ENCODE measurements around the gene HYAL4.

Gene HYAL4

DNA sequence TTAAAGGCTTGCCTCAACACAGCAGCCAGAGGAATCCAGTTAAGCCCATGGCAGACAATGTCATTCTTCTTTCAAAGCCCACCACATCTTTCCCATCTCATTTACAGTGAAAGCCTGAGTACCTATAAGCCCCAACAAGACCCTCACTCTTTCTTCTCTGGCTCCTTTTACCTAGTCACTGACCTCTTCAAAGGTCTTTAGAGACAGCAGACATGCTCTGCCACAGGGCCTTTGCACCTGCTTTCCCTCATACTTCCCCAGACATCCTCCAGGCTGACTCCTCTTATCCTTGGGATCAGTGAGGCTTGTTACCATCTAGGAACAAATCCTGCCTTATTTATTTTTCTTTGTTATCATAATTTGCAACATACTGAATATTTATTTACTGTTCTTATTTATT lies 17.8 kb downstream of the HYAL4 start:
- H3K27ac ChIP-seq (ENCODE audit: insufficient read depth in 1 of 2, low read depth in 1 of 2, low read length in 2 of 2, poor library complexity in 1 of 2, severe bottlenecking in 2 of 2) = no peak overlapping the region
- H3K9me3 ChIP-seq (ENCODE audit: control extremely low read depth in 1 of 5, control insufficient read depth in 4 of 5, insufficient read depth in 2 of 5, low read depth in 1 of 5, low read length in 4 of 5) = no peaks in the 10 kb centered on the region
- ChIA-PET CTCF (interaction anchor here (0.9 kb wide), 1 partner anchor 64 kb away, joined by 3 read pairs; no protein-coding TSS in a partner anchor), POLR2A (no interaction called here)
- H3K27me3 ChIP-seq (replicated peaks in 2 of 5; ENCODE audit: control insufficient read depth in 4 of 5, insufficient read depth in 5 of 5, low read length in 4 of 5) = no peaks in the 10 kb centered on the region
- DNase-seq = no peak
- no peaks in the 10 kb centered on the region for H3K36me3 ChIP-seq (ENCODE audit: control insufficient read depth in 4 of 4, insufficient read depth in 4 of 4, low read length in 3 of 4)
- no peaks in the 10 kb centered on the region for H3K4me1 ChIP-seq (ENCODE audit: control extremely low read depth in 1 of 4, control insufficient read depth in 4 of 4, insufficient read depth in 4 of 4, low read length in 3 of 4)
- H3K4me3 ChIP-seq (ENCODE audit: control insufficient read depth in 1 of 7, extremely low read depth in 1 of 7, insufficient read depth in 4 of 7, low read depth in 2 of 7, low read length in 6 of 7) = no peak overlapping the region

DNA sequence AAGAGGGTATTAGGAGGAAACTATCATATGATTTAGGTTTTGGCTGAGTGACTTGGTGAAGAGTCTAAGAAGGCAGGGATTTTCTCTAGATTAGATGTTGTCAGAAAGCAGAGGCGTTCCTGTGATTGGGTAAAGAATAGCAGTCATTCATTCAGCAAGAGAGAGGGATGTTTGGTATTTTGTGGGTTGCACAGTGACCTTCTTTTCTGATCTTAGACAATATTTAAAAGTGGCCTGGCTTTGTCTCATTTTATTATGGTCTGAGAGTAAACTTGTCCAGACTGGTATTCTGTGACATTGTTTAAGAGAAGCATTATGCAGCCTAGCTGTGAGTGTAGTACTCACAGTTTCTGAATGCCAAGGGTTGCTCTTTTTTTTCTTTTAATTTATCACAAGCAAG lies 18.5 kb downstream of the HYAL4 start:
- CTCF ChIA-PET = interaction anchor here (0.7 to 3.3 kb wide), 4 partner anchors 65 to 321 kb away, joined by 3 to 24 read pairs (median 6); no protein-coding TSS in a partner anchor

DNA sequence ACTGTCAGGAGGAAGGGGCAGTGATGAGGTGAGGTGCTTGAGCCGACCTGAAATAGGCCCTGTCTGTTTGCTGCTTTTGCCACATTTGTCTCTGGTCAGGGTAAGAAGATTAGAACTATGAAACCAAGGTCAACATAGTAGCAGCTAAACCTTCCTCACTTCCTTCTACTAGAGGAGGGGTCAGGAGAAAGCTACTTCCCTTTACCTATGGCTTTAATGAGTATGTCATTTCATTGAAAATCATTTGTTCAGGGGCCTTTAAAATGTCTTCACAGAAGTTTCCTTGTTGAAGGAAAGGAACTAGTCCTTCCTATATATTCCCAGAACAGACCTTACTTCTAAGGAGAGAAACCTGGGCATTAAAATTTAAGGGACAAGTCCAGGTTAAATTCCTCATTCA lies 19.0 kb downstream of the HYAL4 start:
- POLR2A ChIA-PET = no interaction called here
- CTCF ChIA-PET = interaction anchor here (0.7 to 3.3 kb wide), 7 partner anchors 16 to 321 kb away, joined by 3 to 24 read pairs (median 5); partner anchors contain the start of gene LMOD2
- Histone ChIP-seq H3K4me3 (ENCODE audit: control insufficient read depth in 1 of 7, extremely low read depth in 1 of 7, insufficient read depth in 4 of 7, low read depth in 2 of 7, low read length in 6 of 7) (no peak overlapping the region), H3K9me3 (ENCODE audit: control extremely low read depth in 1 of 5, control insufficient read depth in 4 of 5, insufficient read depth in 2 of 5, low read depth in 1 of 5, low read length in 4 of 5) (no peaks in the 10 kb centered on the region), H3K36me3 (ENCODE audit: control insufficient read depth in 4 of 4, insufficient read depth in 4 of 4, low read length in 3 of 4) (no peaks in the 10 kb centered on the region), H3K27me3 (replicated peaks in 2 of 5; ENCODE audit: control insufficient read depth in 4 of 5, insufficient read depth in 5 of 5, low read length in 4 of 5) (no peaks in the 10 kb centered on the region), H3K27ac (ENCODE audit: insufficient read depth in 1 of 2, low read depth in 1 of 2, low read length in 2 of 2, poor library complexity in 1 of 2, severe bottlenecking in 2 of 2) (no peak overlapping the region), H3K4me1 (ENCODE audit: control extremely low read depth in 1 of 4, control insufficient read depth in 4 of 4, insufficient read depth in 4 of 4, low read length in 3 of 4) (no peaks in the 10 kb centered on the region)
- no peak for DNase-seq
- WGBS (ENCODE audit: insufficient coverage) = no CpG with 5 or more reads among the region's 1 CpG

More for the DNA sequence above, 18.5 kb downstream of the HYAL4 start:
- 100% methylated on average over 1 of the region's 1 CpG for WGBS (ENCODE audit: insufficient coverage)
- H3K27ac ChIP-seq (ENCODE audit: insufficient read depth in 1 of 2, low read depth in 1 of 2, low read length in 2 of 2, poor library complexity in 1 of 2, severe bottlenecking in 2 of 2) = no peak overlapping the region
- POLR2A ChIA-PET = no interaction called here
- H3K4me3 ChIP-seq (ENCODE audit: control insufficient read depth in 1 of 7, extremely low read depth in 1 of 7, insufficient read depth in 4 of 7, low read depth in 2 of 7, low read length in 6 of 7) = no peak overlapping the region
- H3K36me3 ChIP-seq (ENCODE audit: control insufficient read depth in 4 of 4, insufficient read depth in 4 of 4, low read length in 3 of 4) = no peaks in the 10 kb centered on the region
- no peaks in the 10 kb centered on the region for H3K27me3 ChIP-seq (replicated peaks in 2 of 5; ENCODE audit: control insufficient read depth in 4 of 5, insufficient read depth in 5 of 5, low read length in 4 of 5)
- no peaks in the 10 kb centered on the region for H3K4me1 ChIP-seq (ENCODE audit: control extremely low read depth in 1 of 4, control insufficient read depth in 4 of 4, insufficient read depth in 4 of 4, low read length in 3 of 4)
- H3K9me3 ChIP-seq (ENCODE audit: control extremely low read depth in 1 of 5, control insufficient read depth in 4 of 5, insufficient read depth in 2 of 5, low read depth in 1 of 5, low read length in 4 of 5) = no peaks in the 10 kb centered on the region
- DNase-seq = no peak

DNA sequence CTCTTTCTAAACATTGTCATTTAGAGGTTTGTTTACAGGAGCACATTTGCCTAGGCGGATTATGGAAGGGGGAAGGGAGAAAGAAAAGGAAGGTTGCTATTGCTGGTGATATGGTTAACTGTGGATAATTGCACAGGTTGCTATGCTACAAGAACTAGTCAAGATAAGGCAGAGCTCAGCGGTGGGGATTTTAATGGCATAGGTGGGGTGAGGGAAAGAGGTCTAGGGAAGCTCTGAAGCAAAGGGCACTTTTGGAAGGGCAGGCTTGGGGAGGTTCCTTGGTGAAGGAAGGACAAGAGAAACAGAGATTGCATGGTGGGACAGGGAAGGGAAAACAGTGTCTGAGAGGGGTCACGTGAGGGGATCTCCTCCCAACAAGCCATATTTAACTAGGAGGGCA lies 19.5 kb downstream of the HYAL4 start:
- ChIA-PET POLR2A (no interaction called here), CTCF (interaction anchor here (1.1 to 3.3 kb wide), 14 partner anchors 16 to 240 kb away, joined by 3 to 24 read pairs (median 4); partner anchors contain the start of genes HYAL4 and LMOD2)
- Histone ChIP-seq H3K4me1 (ENCODE audit: control extremely low read depth in 1 of 4, control insufficient read depth in 4 of 4, insufficient read depth in 4 of 4, low read length in 3 of 4) (no peaks in the 10 kb centered on the region), H3K9me3 (ENCODE audit: control extremely low read depth in 1 of 5, control insufficient read depth in 4 of 5, insufficient read depth in 2 of 5, low read depth in 1 of 5, low read length in 4 of 5) (no peaks in the 10 kb centered on the region), H3K27me3 (replicated peaks in 2 of 5; ENCODE audit: control insufficient read depth in 4 of 5, insufficient read depth in 5 of 5, low read length in 4 of 5) (no peaks in the 10 kb centered on the region), H3K4me3 (ENCODE audit: control insufficient read depth in 1 of 7, extremely low read depth in 1 of 7, insufficient read depth in 4 of 7, low read depth in 2 of 7, low read length in 6 of 7) (no peak overlapping the region), H3K27ac (ENCODE audit: insufficient read depth in 1 of 2, low read depth in 1 of 2, low read length in 2 of 2, poor library complexity in 1 of 2, severe bottlenecking in 2 of 2) (no peak overlapping the region), H3K36me3 (ENCODE audit: control insufficient read depth in 4 of 4, insufficient read depth in 4 of 4, low read length in 3 of 4) (no peaks in the 10 kb centered on the region)
- no peak for DNase-seq
- WGBS (ENCODE audit: insufficient coverage) = 97% methylated on average over 3 of the region's 3 CpGs

DNA sequence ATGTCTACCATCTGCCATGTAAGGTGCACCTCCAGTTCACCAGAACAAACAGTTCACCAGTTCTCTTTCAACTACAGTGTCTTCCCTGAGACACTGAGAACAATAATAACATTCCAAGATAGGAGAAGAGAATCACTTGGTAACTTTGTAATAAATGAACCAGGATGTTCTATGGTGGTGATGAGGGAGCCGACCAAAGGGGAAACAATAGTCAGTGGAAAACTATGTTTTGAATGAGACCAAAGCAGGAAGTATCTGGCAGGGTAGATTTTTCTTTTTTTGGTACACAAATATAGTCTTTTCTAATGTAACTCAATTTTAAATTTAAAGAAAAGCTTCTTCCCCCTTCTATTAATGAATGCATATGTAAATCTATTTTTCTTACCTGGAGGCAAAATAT lies 20.0 kb downstream of the HYAL4 start:
- Histone ChIP-seq H3K4me3 (ENCODE audit: control insufficient read depth in 1 of 7, extremely low read depth in 1 of 7, insufficient read depth in 4 of 7, low read depth in 2 of 7, low read length in 6 of 7) (no peak overlapping the region), H3K9me3 (ENCODE audit: control extremely low read depth in 1 of 5, control insufficient read depth in 4 of 5, insufficient read depth in 2 of 5, low read depth in 1 of 5, low read length in 4 of 5) (no peaks in the 10 kb centered on the region), H3K36me3 (ENCODE audit: control insufficient read depth in 4 of 4, insufficient read depth in 4 of 4, low read length in 3 of 4) (no peaks in the 10 kb centered on the region), H3K4me1 (ENCODE audit: control extremely low read depth in 1 of 4, control insufficient read depth in 4 of 4, insufficient read depth in 4 of 4, low read length in 3 of 4) (no peaks in the 10 kb centered on the region), H3K27ac (ENCODE audit: insufficient read depth in 1 of 2, low read depth in 1 of 2, low read length in 2 of 2, poor library complexity in 1 of 2, severe bottlenecking in 2 of 2) (no peak overlapping the region), H3K27me3 (replicated peaks in 2 of 5; ENCODE audit: control insufficient read depth in 4 of 5, insufficient read depth in 5 of 5, low read length in 4 of 5) (no peaks in the 10 kb centered on the region)
- CTCF ChIA-PET = interaction anchor here (0.7 to 3.3 kb wide), 19 partner anchors 15 to 372 kb away, joined by 3 to 24 read pairs (median 4); partner anchors contain the start of genes HYAL4 and LMOD2
- POLR2A ChIA-PET = no interaction called here
- WGBS (ENCODE audit: insufficient coverage) = 86% methylated on average over 1 of the region's 1 CpG
- no peak for DNase-seq

DNA sequence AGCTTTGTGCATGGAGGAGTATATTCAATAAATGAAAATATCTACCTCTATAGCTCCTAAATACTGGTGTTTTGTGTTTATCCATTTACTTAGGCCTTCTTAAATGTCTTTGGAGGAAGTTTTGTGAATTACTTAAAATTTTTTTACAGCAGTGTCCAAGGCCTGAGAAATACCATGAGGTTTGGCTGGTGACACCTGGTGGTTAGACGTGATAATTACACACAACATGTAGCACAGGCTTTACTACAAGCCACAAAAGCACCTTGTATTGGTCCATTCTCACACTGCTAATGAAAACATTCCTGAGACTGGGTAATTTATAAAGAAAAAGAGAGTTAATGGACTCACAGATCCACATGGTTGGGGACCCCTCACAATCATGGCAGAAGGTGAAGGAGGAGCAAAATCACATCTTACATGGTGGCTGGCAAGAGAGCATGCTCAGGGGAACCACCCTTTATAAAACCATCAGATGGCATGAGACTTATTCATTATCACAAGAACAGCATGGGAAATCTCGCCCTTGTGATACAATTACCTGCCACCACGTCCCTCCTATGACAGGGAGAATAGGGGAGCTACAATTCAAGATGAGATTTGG lies 20.6 kb downstream of the HYAL4 start:
- ChIA-PET POLR2A (no interaction called here), CTCF (interaction anchor here (0.7 to 3.3 kb wide), 21 partner anchors 10 to 373 kb away, joined by 3 to 24 read pairs (median 4); partner anchors contain the start of genes HYAL4 and LMOD2)
- no peaks in the 10 kb centered on the region for H3K9me3 ChIP-seq (ENCODE audit: control extremely low read depth in 1 of 5, control insufficient read depth in 4 of 5, insufficient read depth in 2 of 5, low read depth in 1 of 5, low read length in 4 of 5)
- H3K27me3 ChIP-seq (replicated peaks in 2 of 5; ENCODE audit: control insufficient read depth in 4 of 5, insufficient read depth in 5 of 5, low read length in 4 of 5) = no peaks in the 10 kb centered on the region
- no peak overlapping the region for H3K27ac ChIP-seq (ENCODE audit: insufficient read depth in 1 of 2, low read depth in 1 of 2, low read length in 2 of 2, poor library complexity in 1 of 2, severe bottlenecking in 2 of 2)
- no peaks in the 10 kb centered on the region for H3K36me3 ChIP-seq (ENCODE audit: control insufficient read depth in 4 of 4, insufficient read depth in 4 of 4, low read length in 3 of 4)
- DNase-seq = peak; percentile 58 to 81 (median 74)
- H3K4me1 ChIP-seq (ENCODE audit: control extremely low read depth in 1 of 4, control insufficient read depth in 4 of 4, insufficient read depth in 4 of 4, low read length in 3 of 4) = no peaks in the 10 kb centered on the region
- H3K4me3 ChIP-seq (ENCODE audit: control insufficient read depth in 1 of 7, extremely low read depth in 1 of 7, insufficient read depth in 4 of 7, low read depth in 2 of 7, low read length in 6 of 7) = no peak overlapping the region
- 36% methylated on average over 2 of the region's 3 CpGs for WGBS (ENCODE audit: insufficient coverage)

DNA sequence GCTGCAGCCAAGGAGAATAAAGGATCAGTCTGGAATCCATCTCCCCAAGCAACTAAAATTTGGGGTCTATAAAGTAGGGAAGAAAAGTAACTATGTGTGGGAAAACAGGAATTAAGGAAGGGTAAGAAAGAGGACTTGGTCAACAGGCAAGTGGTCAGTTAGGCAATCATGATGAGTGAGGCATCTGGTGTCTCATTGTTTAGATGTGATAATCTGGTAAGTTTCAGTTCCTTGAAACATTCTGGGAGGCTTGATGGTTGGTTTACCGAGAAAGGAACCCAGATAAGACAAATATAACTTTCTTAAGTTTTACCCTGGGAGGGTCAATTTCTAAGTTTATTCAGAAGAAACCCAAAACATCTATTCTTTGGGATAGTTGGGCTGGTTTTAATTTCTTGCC lies 22.3 kb downstream of the HYAL4 start:
- CTCF ChIA-PET = interaction anchor here (0.9 kb wide), 1 partner anchor 185 kb away, joined by 6 read pairs; no protein-coding TSS in a partner anchor

More for the DNA sequence above, 22.3 kb downstream of the HYAL4 start:
- no peak overlapping the region for H3K27ac ChIP-seq (ENCODE audit: insufficient read depth in 1 of 2, low read depth in 1 of 2, low read length in 2 of 2, poor library complexity in 1 of 2, severe bottlenecking in 2 of 2)
- no peak overlapping the region for H3K4me3 ChIP-seq (ENCODE audit: control insufficient read depth in 1 of 7, extremely low read depth in 1 of 7, insufficient read depth in 4 of 7, low read depth in 2 of 7, low read length in 6 of 7)
- peaks cover 0 to 2% (median 0%) of the 10 kb centered on the region in 5 experiments for H3K27me3 ChIP-seq (replicated peaks in 2 of 5; ENCODE audit: control insufficient read depth in 4 of 5, insufficient read depth in 5 of 5, low read length in 4 of 5)
- no peak for DNase-seq
- POLR2A ChIA-PET = no interaction called here
- no CpG with 5 or more reads among the region's 1 CpG for WGBS (ENCODE audit: insufficient coverage)
- H3K4me1 ChIP-seq (ENCODE audit: control extremely low read depth in 1 of 4, control insufficient read depth in 4 of 4, insufficient read depth in 4 of 4, low read length in 3 of 4) = no peaks in the 10 kb centered on the region
- H3K9me3 ChIP-seq (ENCODE audit: control extremely low read depth in 1 of 5, control insufficient read depth in 4 of 5, insufficient read depth in 2 of 5, low read depth in 1 of 5, low read length in 4 of 5) = no peaks in the 10 kb centered on the region
- no peaks in the 10 kb centered on the region for H3K36me3 ChIP-seq (ENCODE audit: control insufficient read depth in 4 of 4, insufficient read depth in 4 of 4, low read length in 3 of 4)
